Measurements from ENCODE around the gene PFKFB1. TPM values are rescaled to one million over a fixed set of nuclear protein-coding genes. Genes with fewer than 3 reads are reported as not detected.

The PFKFB1 gene
- total and polyA plus RNA-seq, 2 experiments from 2014 or later, result 0.59 to 2.1 TPM

DNA sequence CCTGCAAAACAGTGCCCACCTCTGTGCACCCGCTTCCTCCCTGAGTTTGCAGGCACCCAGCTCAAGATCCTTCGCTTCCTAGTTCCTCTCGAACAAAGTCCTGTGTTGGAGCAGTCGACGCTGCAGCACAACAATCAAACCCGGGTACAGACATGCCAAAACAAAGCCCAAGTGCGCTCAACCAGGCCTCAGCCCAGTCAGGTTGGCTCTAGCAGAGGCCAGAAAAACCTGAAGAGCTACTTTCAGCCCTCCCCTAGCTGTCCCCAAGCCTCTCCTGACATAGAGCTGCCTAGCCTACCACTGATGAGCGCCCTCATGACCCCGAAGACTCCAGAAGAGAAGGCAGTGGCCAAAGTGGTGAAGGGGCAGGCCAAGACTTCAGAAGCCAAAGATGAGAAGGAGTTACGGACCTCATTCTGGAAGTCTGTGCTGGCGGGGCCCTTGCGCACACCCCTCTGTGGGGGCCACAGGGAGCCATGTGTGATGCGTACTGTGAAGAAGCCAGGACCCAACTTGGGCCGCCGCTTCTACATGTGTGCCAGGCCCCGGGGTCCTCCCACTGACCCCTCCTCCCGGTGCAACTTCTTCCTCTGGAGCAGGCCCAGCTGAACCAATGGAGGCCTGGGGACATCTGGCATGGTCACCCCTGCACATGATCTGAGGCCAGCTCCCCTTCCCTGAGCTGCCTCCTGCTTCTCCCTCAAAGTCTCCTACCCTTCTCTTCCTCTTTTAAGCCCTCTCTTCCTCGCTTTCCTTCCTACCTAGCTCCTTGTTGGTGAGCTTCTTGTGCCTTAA is 13.0 kb upstream of the PFKFB1 start:
- Histone ChIP-seq H3K9me2 (replicated peaks; ENCODE audit: insufficient read depth) (no peaks in the 10 kb centered on the region), H3K4me2 (peak overlapping the region; percentile 12), H3K27ac (peak overlapping the region; percentile 86), H2AFZ (no peak overlapping the region), H3K4me3 (no peak overlapping the region), H3K79me2 (no peaks in the 10 kb centered on the region), H3K36me3 (replicated peaks; ENCODE audit: insufficient read depth, low read depth) (no peaks in the 10 kb centered on the region), H4K20me1 (ENCODE audit: insufficient read depth, poor library complexity, severe bottlenecking) (no peaks in the 10 kb centered on the region), H3K9me3 (ENCODE audit: low read depth) (no peaks in the 10 kb centered on the region), H3K27me3 (no peaks in the 10 kb centered on the region), H3K4me1 (ENCODE audit: insufficient read depth) (peaks cover 10% of the 10 kb centered on the region)
- DNase-seq (ENCODE audit: low spot score), result peak; percentile 9
- 86% methylated on average over 18 of the region's 18 CpGs for WGBS (ENCODE audit: low lambda C conversion rate, missing lambda C conversion rate)
- TF ChIP-seq, protein P1, sequence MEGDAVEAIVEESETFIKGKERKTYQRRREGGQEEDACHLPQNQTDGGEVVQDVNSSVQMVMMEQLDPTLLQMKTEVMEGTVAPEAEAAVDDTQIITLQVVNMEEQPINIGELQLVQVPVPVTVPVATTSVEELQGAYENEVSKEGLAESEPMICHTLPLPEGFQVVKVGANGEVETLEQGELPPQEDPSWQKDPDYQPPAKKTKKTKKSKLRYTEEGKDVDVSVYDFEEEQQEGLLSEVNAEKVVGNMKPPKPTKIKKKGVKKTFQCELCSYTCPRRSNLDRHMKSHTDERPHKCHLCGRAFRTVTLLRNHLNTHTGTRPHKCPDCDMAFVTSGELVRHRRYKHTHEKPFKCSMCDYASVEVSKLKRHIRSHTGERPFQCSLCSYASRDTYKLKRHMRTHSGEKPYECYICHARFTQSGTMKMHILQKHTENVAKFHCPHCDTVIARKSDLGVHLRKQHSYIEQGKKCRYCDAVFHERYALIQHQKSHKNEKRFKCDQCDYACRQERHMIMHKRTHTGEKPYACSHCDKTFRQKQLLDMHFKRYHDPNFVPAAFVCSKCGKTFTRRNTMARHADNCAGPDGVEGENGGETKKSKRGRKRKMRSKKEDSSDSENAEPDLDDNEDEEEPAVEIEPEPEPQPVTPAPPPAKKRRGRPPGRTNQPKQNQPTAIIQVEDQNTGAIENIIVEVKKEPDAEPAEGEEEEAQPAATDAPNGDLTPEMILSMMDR (IDR thresholded peaks at IDR 0.05; ENCODE audit: poor library complexity), result no peak
- TF ChIP-seq EZH2 (IDR thresholded peaks at IDR 0.05; ENCODE audit: borderline replicate concordance) (no peak), EZH2phosphoT487 (IDR thresholded peaks at IDR 0.05; ENCODE audit: low read depth, severe bottlenecking, unreplicated experiment) (no peak)

DNA sequence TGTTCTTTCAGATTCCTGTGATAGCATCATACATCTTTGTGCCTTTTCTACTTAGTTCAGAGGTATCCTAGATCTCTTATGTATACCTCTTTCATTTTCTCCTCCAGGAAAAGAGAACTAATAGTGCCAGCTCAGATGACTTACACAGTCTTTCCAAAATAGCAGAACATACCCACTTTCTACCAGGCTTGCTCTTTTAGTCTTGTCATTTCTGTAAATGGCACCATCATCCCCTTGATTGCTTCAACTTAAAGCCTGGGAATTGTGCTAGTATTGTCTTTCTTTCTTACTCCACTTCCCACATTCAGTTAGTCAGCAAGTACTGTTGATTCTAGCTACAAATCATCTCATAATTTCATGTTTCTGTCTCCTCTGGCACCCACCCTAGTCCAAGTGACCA is 11.3 kb upstream of the PFKFB1 start:
- TF ChIP-seq, protein P1 (IDR thresholded peaks at IDR 0.05; ENCODE audit: poor library complexity), result no peak
- TF ChIP-seq EZH2phosphoT487 (IDR thresholded peaks at IDR 0.05; ENCODE audit: low read depth, severe bottlenecking, unreplicated experiment) (no peak), EZH2 (IDR thresholded peaks at IDR 0.05; ENCODE audit: borderline replicate concordance) (no peak)
- no peaks in the 10 kb centered on the region for H4K20me1 ChIP-seq (ENCODE audit: insufficient read depth, poor library complexity, severe bottlenecking)
- no peaks in the 10 kb centered on the region for H3K27me3 ChIP-seq
- H2AFZ ChIP-seq, result no peak overlapping the region
- no peak overlapping the region for H3K4me2 ChIP-seq
- no peak for DNase-seq (ENCODE audit: low spot score)
- H3K27ac ChIP-seq, result no peak overlapping the region
- H3K36me3 ChIP-seq (replicated peaks; ENCODE audit: insufficient read depth, low read depth), result no peaks in the 10 kb centered on the region
- no peaks in the 10 kb centered on the region for H3K9me2 ChIP-seq (replicated peaks; ENCODE audit: insufficient read depth)
- peaks cover 14% of the 10 kb centered on the region for H3K79me2 ChIP-seq
- H3K9me3 ChIP-seq (ENCODE audit: low read depth), result no peaks in the 10 kb centered on the region
- H3K4me1 ChIP-seq (ENCODE audit: insufficient read depth), result peaks cover 10% of the 10 kb centered on the region
- H3K4me3 ChIP-seq, result no peak overlapping the region

DNA sequence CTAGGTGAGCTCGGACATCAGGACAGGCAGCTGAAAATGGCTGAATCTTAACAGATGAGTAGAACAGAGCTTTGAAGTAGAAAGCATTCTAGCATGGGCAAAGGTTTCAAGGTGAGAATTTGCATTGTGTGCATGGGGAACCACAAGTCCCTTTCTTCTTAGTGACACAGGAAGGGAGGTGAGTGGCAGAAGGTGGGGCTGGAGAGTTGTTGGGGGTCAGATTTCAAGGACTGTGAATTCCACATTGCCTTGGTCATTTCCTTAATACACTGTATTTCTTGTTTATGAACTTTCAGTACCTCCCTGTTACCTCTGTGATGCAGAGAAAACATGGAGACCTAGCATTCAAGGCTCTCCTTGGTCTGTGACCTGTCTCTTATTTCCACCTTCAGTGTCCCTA is 10.2 kb upstream of the PFKFB1 start:
- Histone ChIP-seq H3K9me3 (ENCODE audit: low read depth) (no peaks in the 10 kb centered on the region), H3K36me3 (replicated peaks; ENCODE audit: insufficient read depth, low read depth) (no peaks in the 10 kb centered on the region), H3K9me2 (replicated peaks; ENCODE audit: insufficient read depth) (no peaks in the 10 kb centered on the region), H3K27me3 (no peaks in the 10 kb centered on the region), H2AFZ (no peak overlapping the region), H3K27ac (no peak overlapping the region), H3K4me2 (no peak overlapping the region), H4K20me1 (ENCODE audit: insufficient read depth, poor library complexity, severe bottlenecking) (no peaks in the 10 kb centered on the region), H3K4me1 (ENCODE audit: insufficient read depth) (peaks cover 10% of the 10 kb centered on the region), H3K4me3 (no peak overlapping the region), H3K79me2 (peaks cover 14% of the 10 kb centered on the region)
- WGBS (ENCODE audit: low lambda C conversion rate, missing lambda C conversion rate), result 65% methylated on average over 1 of the region's 1 CpG
- no peak for DNase-seq (ENCODE audit: low spot score)
- TF ChIP-seq, protein P1 (IDR thresholded peaks at IDR 0.05; ENCODE audit: poor library complexity), result no peak
- TF ChIP-seq EZH2phosphoT487 (IDR thresholded peaks at IDR 0.05; ENCODE audit: low read depth, severe bottlenecking, unreplicated experiment), result no peak
- TF ChIP-seq EZH2 (IDR thresholded peaks at IDR 0.05; ENCODE audit: borderline replicate concordance), result no peak

Data from hepatocyte (in vitro differentiated cells).